NCI-H82 (cell line): ENCODE data around the gene FHOD3.

Source experiments
- DNase-seq: peaks from one replicate; lab custom pipeline; 2025; lab: John Stamatoyannopoulos, UW

FHOD3 gene

GRCh38 chr18:36594621-36595020 is 297.1 kb downstream of the FHOD3 start:
- no peak for DNase-seq

DNA sequence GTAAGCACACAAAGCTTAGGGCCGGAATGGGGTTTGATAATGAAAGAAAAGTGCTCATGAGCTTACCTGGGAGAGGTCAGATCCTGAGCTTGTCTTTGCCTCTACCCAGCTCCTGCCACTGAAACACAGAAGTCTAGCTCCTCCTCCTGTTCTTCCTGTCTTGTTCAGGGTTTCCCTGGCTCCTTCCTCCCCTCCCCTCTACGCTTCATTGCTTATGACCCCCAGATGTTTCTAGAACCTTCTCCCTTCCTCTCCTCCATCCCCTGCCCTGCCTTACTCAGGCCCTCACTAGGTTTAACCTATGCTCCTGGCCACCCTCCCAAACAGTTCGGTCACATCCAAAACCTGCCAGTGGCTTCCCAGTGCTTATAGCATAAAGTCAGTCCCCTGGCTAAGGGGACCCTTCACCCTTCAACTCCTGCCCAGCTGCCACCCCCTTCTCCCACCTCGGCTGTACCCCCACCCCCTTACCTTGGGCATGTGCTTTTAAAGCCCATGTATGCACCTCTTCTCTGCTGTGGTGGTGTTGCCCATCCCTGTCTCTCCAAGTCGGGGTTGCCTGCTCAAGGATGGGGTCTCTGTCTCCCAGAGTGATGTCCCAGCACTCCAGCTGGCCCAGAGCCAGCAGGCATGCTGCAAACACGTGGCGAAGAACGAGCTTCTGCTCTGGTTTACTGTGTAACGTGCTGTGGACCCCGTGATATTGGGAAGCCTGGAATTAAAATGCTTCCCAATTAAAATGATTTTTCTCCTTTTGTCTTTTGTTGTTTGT is 297.7 kb downstream of the FHOD3 start:
- DNase-seq, result no peak

- no peak for DNase-seq
These were observed 298.3 kb downstream of the FHOD3 start for GRCh38 chr18:36595818-36596215.

DNA sequence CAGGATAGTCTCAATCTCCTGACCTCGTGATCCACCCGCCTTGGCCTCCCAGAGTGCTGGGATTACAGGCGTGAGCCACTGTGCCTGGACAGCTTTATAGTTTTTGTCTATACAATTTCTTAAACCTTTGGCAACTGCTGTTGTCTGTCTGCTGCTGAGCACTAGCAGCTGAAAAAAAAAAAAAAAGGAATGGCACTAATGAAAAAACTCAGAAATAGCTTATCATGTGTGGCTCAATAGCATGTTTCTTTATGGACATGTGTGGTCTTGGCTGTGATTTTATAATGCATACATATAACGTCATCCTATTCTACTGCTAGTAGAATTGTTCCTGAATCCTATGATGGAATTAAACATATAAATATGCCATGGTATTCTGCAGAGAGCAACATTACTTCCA is 300.1 kb downstream of the FHOD3 start:
- no peak for DNase-seq

GRCh38 chr18:36600548-36600947 is 303.0 kb downstream of the FHOD3 start:
- DNase-seq, result peak; percentile 42

DNA sequence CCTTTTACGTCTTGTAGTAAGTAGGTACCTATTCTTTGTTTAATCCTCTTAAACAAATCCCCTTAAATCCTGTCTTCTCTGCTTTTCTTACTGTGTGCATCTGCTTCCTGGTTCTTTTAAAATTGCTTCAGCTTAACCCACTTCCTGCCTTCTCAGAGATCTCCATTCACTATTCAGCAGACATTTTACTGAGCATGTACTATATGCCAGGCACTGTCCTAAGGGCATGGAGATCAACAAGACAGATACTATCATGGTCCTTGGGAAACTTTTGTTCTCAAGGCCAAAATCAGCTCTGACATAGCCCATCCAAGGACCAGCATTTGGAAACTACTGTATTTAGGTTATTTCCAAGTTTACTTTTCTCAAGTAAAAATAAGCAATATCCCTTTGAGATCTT is 303.8 kb downstream of the FHOD3 start:
- peak; percentile 90 for DNase-seq

GRCh38 chr18:36602071-36602470 is 304.6 kb downstream of the FHOD3 start:
- DNase-seq, result no peak

- no peak for DNase-seq
These were observed 305.1 kb downstream of the FHOD3 start for GRCh38 chr18:36602620-36603019.

GRCh38 chr18:36608107-36608506 is 310.6 kb downstream of the FHOD3 start:
- no peak for DNase-seq

DNA sequence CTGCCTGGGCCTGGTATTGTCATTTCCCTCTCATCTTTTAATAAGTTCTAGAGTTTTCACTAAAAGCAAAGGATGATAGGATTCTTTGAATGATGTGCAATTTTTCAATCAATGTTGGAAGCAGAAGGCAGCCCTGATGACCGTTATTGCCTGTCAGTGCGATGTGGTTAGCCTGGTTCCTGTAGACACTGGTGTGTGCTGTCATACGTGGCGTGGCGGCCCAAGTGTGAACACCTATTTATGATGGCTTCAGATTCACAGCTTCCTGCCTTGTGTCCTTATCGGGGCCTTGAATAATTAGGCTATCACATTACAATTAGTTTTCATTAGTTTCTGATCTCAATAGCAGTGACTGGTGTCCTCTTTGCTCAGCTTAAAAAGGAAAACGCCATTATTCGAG is 312.7 kb downstream of the FHOD3 start:
- no peak for DNase-seq

GRCh38 chr18:36610661-36611060 is 313.1 kb downstream of the FHOD3 start:
- peak; percentile 59 for DNase-seq

- no peak for DNase-seq
These were observed 315.6 kb downstream of the FHOD3 start for GRCh38 chr18:36613069-36613468.

- DNase-seq, result no peak
These were observed 316.3 kb downstream of the FHOD3 start for GRCh38 chr18:36613810-36614209.

DNA sequence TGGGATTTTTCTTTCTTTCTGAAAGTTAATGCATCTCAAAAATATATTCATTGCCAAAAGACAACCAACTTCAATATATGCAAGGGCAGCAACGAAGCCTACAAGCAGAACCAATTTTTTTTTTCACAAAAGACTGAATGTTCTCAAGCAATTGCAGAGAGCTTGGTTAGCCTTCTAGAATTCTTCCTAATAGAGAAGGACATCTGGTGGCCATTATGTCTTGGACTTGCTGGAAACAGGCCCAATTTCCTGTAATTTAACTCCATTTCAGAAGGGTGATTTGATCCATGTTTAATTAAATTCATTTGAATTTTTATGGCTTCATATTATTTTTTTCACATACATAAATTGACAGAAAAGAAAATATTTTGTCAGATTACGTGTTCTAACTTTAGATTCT is 323.3 kb downstream of the FHOD3 start:
- no peak for DNase-seq

DNA sequence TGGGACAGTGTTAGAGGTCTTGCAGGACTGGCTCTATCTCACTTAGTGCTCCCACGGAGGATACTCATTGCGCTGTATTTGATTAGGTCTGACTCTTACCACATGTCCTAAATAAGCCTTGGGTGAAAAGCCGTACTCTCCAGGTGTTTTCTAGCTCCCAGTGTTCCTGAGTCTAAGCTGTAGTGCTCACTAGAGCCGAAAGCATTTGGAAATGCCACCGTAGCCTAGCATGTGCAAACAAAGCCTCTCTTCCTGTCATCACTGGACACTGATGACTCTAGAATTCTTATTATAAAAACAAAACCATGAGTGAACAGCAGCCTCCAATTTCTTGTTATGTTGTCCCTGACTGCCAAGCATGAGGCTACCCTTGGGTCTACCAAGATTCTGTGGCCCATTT is 325.1 kb downstream of the FHOD3 start:
- DNase-seq, result no peak

GRCh38 chr18:36623091-36623490 is 325.6 kb downstream of the FHOD3 start:
- DNase-seq, result no peak

DNA sequence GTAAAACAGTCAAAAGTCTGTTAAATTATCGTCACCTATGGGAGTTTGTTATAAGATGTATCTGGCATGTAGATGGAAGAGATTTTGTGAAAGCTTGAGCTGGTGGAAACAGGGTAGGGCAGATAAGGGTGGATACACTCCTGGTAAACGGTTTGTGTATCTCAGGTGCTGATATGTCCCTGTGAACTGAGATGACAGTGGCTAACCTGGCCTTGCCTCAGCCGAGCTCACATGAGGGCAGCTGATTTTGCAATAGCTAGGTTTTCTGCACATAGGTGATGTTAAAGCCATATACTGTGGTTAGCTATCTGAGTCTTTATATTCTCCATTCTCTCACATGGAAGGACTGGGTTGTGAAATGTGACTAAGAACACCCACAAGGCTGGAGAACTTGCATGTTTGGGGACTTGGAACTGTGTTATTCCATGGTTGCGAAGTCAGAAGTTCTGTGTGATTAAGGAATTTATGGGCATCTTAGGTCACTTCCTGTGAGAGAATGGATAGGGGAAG is 326.2 kb downstream of the FHOD3 start:
- DNase-seq, result no peak

- peak; percentile 4 for DNase-seq
These were observed 327.1 kb downstream of the FHOD3 start for GRCh38 chr18:36624451-36625167.

DNA sequence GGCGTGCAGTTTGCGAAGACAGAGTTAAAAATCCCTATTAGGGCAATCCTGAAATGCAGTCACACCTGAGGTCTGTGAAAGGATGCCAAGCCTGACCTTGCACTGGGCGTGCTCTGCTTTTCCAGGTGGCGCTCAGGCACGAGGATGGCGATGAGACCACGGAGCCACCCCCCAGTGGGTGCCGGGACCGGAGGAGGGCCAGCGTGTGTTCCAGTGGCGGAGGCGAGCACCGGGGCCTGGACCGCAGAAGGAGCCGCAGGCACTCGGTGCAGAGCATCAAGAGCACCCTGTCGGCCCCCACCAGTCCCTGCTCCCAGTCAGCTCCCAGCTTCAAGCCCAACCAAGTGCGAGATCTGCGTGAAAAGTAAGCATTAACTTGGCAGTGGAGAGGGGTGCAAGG is 327.9 kb downstream of the FHOD3 start:
- DNase-seq, result no peak

- DNase-seq, result no peak
These were observed 330.1 kb downstream of the FHOD3 start for GRCh38 chr18:36627637-36628036.

- DNase-seq, result no peak
These were observed 331.1 kb downstream of the FHOD3 start for GRCh38 chr18:36628435-36629137.

DNA sequence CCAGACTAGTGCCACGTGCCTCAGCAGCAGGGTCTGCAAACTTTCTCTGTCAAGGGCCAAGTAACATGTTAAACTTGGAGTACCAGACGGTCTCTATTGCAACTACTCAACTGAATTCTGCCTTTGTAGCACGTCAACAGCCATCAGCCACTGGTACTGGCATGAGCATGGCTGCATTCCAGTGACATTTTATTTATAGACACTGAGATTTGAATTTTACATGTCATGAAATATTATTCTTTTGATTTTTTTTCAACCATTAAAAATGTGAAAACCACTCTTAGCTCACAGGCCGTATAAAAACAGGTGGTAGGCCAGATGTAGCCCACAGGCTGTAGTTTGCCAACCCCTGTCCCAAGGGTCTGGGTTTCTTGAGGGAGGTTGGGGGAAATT is 331.6 kb downstream of the FHOD3 start:
- no peak for DNase-seq

DNA sequence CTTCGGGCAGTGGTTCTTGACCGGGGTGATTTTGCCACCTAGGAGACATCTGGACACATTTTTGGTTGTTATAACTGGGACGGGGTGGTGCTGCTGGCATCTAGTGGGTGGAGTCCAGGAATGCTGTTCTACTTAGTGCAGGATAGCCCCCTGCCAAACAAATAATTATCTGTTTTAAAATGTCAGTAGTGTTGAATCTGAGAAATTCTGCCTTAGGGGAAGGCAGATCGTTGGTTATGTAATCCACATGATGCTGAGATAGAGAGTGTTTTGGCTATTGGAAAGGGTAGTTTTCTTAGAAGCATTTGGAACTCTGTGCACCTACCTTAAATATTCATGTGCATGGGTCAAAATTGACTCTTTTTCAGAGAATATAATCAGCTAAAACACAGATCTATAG is 332.3 kb downstream of the FHOD3 start:
- DNase-seq, result no peak
